ENCODE data around the gene PLEKHB1. TPM values are rescaled to one million over a fixed set of nuclear protein-coding genes. Genes with fewer than 3 reads are reported as not detected.
A peak's percentile ranks its signal among the peaks of the same experiment; 100 is the strongest.

Gene PLEKHB1
- total RNA-seq (32.8 and 33.5 TPM in 2 replicates), polyA plus RNA-seq (21.8 and 23.5 TPM in 2 replicates)

GRCh38 chr11:73645972-73646631, at the start of gene PLEKHB1:
PLEKHB1 (plus strand) TSS chr11:73646581; CDS start chr11:73646609, 28 bp downstream.
- peaks cover 4% of the 10 kb centered on the region for H3K27me3 ChIP-seq
- TF ChIP-seq CTCF (IDR thresholded peaks at IDR 0.05; ENCODE audit: low read depth, low read length) = no peak
- DNase-seq (ENCODE audit: low read depth in 1 of 2, low spot score in 1 of 2) = peak in 1 of 2 donors; percentile 64
- no peaks in the 10 kb centered on the region for H3K36me3 ChIP-seq
- peaks cover 5% of the 10 kb centered on the region for H3K4me1 ChIP-seq (ENCODE audit: low read depth)
- no peak within 1 kb of the TSS for H3K4me3 ChIP-seq
- H3K9me3 ChIP-seq (ENCODE audit: low read depth) = no peaks in the 10 kb centered on the region
- H3K27ac ChIP-seq = no peak within 1 kb of the TSS

- peaks cover 14% of the 10 kb centered on the region for H3K4me1 ChIP-seq (ENCODE audit: low read depth)
- TF ChIP-seq CTCF (IDR thresholded peaks at IDR 0.05; ENCODE audit: low read depth, low read length) = no peak
- no peak for DNase-seq (ENCODE audit: low read depth in 1 of 2, low spot score in 1 of 2)
- no peaks in the 10 kb centered on the region for H3K27me3 ChIP-seq
- peak overlapping the region; percentile 33 for H3K27ac ChIP-seq
- H3K36me3 ChIP-seq = no peaks in the 10 kb centered on the region
- no peaks in the 10 kb centered on the region for H3K9me3 ChIP-seq (ENCODE audit: low read depth)
- peak overlapping the region; percentile 68 for H3K4me3 ChIP-seq
Observed at GRCh38 chr11:73597336-73597955, 48.9 kb upstream of the PLEKHB1 start.

GRCh38 chr11:73597956-73598718, 48.2 kb upstream of the PLEKHB1 start, which contains the start of gene FAM168A:
FAM168A (minus strand) TSS chr11:73598112; CDS start chr11:73468474, 129,638 bp downstream.
- Histone ChIP-seq H3K27ac (peak within 1 kb of the TSS; percentile 33), H3K27me3 (no peaks in the 10 kb centered on the region), H3K9me3 (ENCODE audit: low read depth) (no peaks in the 10 kb centered on the region), H3K36me3 (no peaks in the 10 kb centered on the region), H3K4me1 (ENCODE audit: low read depth) (peaks cover 14% of the 10 kb centered on the region), H3K4me3 (peak within 1 kb of the TSS; percentile 68)
- TF ChIP-seq CTCF (IDR thresholded peaks at IDR 0.05; ENCODE audit: low read depth, low read length) = no peak
- DNase-seq (ENCODE audit: low read depth in 1 of 2, low spot score in 1 of 2) = peak; percentile 98 to 99

- TF ChIP-seq CTCF (IDR thresholded peaks at IDR 0.05; ENCODE audit: low read depth, low read length) = no peak
- Histone ChIP-seq H3K36me3 (no peaks in the 10 kb centered on the region), H3K9me3 (ENCODE audit: low read depth) (no peaks in the 10 kb centered on the region), H3K27ac (no peak overlapping the region), H3K4me3 (peak overlapping the region; percentile 68), H3K4me1 (ENCODE audit: low read depth) (peaks cover 14% of the 10 kb centered on the region), H3K27me3 (no peaks in the 10 kb centered on the region)
- DNase-seq (ENCODE audit: low read depth in 1 of 2, low spot score in 1 of 2) = no peak
Observed at GRCh38 chr11:73598719-73599379, 47.5 kb upstream of the PLEKHB1 start.

- DNase-seq (ENCODE audit: low read depth in 1 of 2, low spot score in 1 of 2) = peak in 1 of 2 donors; percentile 27
- Histone ChIP-seq H3K4me3 (no peak overlapping the region), H3K9me3 (ENCODE audit: low read depth) (no peaks in the 10 kb centered on the region), H3K4me1 (ENCODE audit: low read depth) (no peaks in the 10 kb centered on the region), H3K36me3 (no peaks in the 10 kb centered on the region), H3K27me3 (no peaks in the 10 kb centered on the region), H3K27ac (no peak overlapping the region)
- TF ChIP-seq CTCF (IDR thresholded peaks at IDR 0.05; ENCODE audit: low read depth, low read length) = no peak
Observed at GRCh38 chr11:73612601-73613140, 33.7 kb upstream of the PLEKHB1 start.
